SH-SY5Y (cell line): ENCODE data around the gene GALNT4.

Source experiments
- GATA2 ChIP-seq: IDR thresholded peaks from 2 replicates; pipeline ENCODE4 v1.6.1; 2011; ENCODE audit warnings: mild to moderate bottlenecking, low read depth, low read length
- GATA3 ChIP-seq: IDR thresholded peaks from 2 replicates; pipeline ENCODE4 v1.6.1; 2011; ENCODE audit warnings: low read depth, mild to moderate bottlenecking, low read length, moderate library complexity

The GALNT4 gene

DNA sequence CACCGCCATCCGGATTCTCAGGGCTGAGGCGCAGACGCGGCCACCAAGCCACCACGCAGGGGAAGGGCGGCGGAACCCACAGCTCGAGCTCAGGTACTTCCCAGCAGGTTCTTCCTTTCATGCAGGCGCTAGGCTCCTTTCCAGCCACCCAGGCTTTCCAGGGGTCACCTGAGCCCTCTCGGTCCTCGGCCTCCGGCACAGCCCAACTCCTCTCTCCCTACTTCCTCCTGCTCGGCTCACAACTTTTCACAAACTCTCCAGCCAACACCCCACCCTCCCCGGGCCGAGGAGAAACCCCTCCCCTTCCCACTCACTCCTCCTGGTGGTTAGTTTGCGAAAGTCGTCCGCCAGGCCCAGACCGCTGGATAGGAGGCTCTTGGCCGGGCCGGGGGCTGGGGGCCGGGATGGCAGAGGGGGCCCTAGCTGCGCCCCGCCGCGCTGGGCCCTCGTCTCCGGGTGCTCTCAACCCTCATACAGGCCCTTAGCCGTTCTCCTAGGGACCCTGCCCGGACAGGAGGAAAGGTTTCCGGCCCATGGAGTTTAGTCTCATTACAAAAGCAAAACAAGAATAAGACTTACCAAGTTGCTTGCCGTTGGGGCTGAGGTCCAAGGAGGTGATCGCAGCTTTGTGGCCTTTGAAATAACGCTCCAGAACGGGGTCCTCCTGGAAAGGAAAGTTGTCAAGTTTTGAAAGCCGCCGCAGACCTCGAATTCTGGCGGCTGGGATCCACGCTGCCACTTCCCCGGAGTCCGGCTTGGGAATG is at the start of gene GALNT4:
GALNT4 (minus strand) TSS at position 256 of the 764 bp plus-strand sequence; CDS start at position 9, 247 bp downstream.
- TF ChIP-seq GATA2 = no peak

- TF ChIP-seq GATA2 (no peak), GATA3 (no peak)
Observed at GRCh38 chr12:89573051-89573810, 48.6 kb upstream of the GALNT4 start.

DNA sequence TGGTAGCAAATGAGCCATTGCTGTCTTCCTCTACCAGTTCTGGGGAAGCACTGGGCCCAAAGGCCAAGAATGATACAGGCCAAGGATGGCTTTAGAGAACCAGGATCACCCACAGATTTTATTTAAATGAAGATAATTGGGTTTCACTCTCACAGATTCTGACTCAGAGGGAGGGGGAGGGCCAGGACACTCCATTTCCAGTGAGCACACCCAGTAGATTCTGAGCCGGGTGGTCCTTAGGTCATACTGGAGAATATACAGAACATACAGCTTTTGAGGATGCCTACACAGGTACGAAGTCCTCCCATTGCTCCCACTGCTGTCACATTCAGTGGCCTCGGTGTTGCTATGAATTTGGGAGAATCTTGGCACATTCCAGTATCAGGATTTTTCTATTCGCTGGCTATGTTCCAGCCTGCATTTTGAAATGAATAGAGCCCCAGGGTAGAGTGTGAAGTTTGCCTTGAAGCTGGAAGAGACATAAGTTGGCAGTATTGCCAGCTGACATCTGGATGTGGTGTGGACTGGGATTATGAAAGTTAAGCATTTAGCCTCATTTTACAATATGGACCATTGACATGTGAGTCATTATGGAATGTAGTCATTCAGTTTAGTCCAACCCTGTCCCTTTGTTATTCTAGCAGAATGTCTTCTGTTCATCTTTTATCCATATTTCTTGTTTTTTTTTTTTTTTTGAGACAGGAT is 47.0 kb upstream of the GALNT4 start:
- TF ChIP-seq GATA3 (no peak), GATA2 (no peak)

- TF ChIP-seq GATA2 (no peak), GATA3 (no peak)
Observed at GRCh38 chr12:89568484-89568883, 43.9 kb upstream of the GALNT4 start.

- no peak for TF ChIP-seq GATA3
Observed at GRCh38 chr12:89567691-89568239, 43.2 kb upstream of the GALNT4 start.

GRCh38 chr12:89566615-89567014 is 42.0 kb upstream of the GALNT4 start:
- no peak for TF ChIP-seq GATA3

DNA sequence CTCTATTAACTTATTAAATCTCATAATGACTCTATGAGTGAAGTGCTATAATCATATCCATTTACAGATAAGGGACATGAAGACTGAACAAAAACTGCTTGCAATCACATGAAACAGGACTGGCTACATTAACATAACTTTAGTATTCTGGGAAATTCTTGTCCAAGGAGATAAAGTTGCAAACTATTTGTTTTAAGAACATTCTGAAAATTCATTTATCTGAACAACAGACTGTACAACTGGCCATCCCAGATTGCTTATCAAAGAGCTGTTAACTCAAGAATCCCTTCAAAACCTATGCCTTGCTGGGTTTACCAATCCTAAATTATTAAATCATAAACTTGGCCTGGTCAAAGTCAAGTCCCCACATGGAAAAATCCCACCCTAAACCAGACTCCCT is 40.4 kb upstream of the GALNT4 start:
- TF ChIP-seq GATA3 (no peak), GATA2 (no peak)

DNA sequence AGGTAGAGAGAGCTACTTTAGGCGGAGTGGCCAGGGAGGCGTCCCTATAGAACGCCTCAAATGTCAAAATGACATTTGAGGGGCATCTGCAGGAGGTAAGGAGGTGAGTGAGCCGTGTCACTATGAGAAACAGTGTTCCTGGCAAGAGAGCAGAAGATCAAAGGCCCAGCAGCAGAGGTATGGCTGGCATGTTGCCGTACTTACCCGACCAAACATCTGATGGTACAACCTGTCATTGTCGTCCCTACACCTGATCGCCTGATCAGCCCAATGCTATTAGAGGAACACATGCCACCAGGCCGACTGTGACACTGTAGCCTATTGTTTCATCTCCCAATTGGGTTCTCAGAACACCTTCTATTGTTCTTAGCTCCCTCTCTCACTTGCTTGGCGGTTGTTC is 35.2 kb upstream of the GALNT4 start:
- no peak for TF ChIP-seq GATA3
- no peak for TF ChIP-seq GATA2

GRCh38 chr12:89556976-89557375 is 32.4 kb upstream of the GALNT4 start:
- TF ChIP-seq GATA2 (no peak), GATA3 (no peak)

- no peak for TF ChIP-seq GATA2
- TF ChIP-seq GATA3 = no peak
Observed at GRCh38 chr12:89552376-89552775, 27.8 kb upstream of the GALNT4 start.

DNA sequence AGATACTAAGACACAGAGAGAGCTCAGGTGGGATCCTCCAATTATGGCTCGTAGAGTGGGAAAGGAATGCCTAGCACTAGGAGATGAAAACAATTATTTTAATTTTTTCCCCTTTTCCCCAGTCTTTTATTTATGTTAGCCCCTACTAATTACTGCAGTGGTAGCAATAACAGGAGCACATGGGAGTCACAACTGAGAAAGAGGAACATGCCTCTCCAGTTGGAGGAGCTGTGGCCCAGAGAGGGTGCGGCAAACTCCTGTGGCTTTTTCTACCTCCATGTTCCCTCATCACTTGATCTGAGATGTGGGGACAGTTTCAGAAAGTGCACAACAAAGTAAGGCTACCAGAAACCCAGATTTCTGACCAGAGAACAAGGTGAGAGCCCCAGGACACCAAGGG is 27.2 kb upstream of the GALNT4 start:
- TF ChIP-seq GATA3 (no peak), GATA2 (no peak)

DNA sequence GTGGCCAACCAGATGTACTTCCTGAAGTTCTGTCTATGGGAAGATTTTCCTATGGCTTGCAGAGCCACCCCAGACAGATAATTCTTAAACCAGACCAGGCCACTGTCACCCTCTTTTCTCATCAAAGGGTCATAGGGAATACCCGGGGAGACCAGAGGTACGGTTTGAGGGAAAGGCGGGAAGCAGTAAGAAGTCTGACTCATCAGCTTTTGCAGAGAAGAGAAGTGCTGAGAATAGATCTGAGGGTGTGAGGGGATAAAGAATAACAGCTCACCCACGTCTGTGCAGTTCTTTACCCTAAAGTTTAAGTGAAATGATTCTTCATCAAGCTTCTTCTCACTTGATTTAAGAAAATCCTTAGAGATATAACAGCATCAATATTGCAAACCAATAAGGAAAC is 22.5 kb upstream of the GALNT4 start:
- no peak for TF ChIP-seq GATA3
- TF ChIP-seq GATA2 = no peak

DNA sequence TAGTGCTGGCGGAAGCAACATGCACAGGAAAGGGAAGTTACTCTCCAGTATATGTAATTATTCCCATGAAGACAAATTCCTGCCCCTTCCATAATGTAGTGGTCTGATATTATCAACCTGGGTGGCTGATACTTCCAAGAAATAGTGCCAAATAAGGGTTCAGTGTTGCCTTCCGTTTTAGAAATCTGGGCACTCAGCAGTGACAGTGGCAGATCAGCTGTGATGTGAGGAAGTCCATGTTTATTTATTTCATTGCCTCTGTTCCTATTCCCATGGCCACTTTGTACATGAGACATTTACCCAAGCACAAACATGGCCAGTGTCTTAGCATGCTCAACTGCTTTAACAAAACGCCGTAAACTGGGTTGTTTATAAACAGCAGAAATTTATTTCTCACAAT is 21.6 kb upstream of the GALNT4 start:
- TF ChIP-seq GATA3 (no peak), GATA2 (no peak)

GRCh38 chr12:89544681-89545184 is 20.1 kb upstream of the GALNT4 start:
- TF ChIP-seq GATA3 (no peak), GATA2 (no peak)

GRCh38 chr12:89544022-89544421 is 19.4 kb upstream of the GALNT4 start:
- TF ChIP-seq GATA3 = no peak
- TF ChIP-seq GATA2 = no peak
